Stimulated activated CD4-positive, alpha-beta T cell treated with anti-CD3 and anti-CD28 coated beads, Interleukin-2, amount 100 ng/mL, for 24 hours (primary cell): ENCODE data around the gene FARSB.
A peak's percentile ranks its signal among the peaks of the same experiment; 100 is the strongest.
"Not testable (repeated sequence)": the region's sequence is repeated elsewhere in the genome, so short reads cannot be mapped to it uniquely, and the experiment has no call there.

ENCODE experiments used
- DNase-seq, 2 donors: peaks; one replicate each; pipeline ENCODE4 v3.0.0-alpha.2; 2020

FARSB gene

DNA sequence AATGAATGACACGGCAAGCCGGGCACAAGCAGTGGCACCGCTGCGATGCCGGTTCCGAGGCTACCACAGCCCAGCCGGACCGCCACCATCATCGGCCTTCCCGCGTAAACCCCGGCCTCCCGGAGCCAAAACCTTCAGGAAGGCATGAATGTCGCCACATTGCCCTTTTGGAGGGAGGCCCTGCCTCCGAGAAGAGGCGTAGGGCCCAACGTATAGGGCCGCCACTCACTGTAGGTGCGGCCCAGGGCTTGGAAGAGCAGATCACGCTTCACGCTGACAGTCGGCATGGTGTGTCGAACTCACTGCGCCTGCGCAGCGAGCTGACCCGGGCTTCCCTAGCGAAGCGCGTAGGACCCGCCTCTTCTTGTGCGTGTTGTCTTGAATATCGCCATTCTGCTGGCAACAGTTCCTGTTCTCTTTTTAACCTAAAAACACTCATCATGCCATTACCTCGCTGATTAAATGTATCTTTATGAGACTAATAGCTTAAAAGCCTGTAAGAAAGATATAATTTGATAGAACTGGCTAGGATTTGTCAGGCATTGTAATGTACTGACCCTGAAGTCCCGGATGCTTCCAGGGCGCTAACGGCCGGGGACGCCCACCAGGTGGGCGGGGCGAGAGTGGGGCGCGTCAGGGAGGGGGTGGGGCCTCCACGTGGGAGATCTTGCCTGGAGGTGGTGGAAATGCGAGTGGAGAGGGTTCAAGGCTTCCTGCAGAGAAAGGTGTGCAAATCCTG is at the start of gene FARSB:
Gene FARSB, minus strand, starts transcription at position 306 of the 739 bp plus-strand sequence. Its CDS starts 19 bp downstream, at position 287.
- peak; percentile 90 to 92 for DNase-seq

DNA sequence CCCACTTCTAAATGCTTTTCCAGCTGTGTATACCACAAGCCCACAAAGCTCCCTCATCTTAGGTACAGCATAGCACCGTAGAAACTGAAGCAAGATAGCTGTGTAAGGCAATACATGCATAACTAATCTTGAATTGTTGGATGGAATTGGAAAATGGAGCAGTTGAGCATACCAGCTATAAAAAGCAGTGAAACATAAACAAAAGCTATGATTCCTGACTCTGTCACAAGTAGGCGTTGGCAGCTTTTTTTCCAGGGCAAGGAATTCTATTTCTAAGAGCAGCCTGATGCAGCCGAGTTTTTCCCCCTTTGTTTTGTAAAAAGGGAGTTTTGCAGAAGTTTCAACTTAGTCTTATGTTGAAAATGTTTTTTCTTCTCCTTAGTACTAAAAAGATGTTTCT is 48.0 kb upstream of the FARSB start:
- DNase-seq, result no peak

DNA sequence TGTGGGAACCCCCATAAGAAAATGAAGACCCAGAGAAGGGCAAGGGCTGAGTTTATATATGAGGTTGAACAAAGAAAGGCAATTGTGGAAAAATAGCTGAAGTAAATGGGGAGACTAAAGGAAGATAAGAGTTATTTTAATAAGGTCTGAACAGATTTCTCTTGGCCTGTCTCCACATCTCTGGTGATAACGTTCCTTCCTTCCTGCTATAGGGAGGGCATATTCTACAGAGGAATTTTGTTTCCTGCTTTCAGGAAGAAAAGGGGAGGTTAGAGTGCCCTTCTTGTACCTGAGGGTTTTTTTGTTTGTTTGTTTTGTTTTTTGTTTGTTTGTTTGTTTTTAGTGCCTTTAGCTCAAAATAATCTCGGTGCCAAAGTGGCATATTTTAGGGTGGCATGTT is 47.2 kb upstream of the FARSB start:
- DNase-seq, result no peak

DNA sequence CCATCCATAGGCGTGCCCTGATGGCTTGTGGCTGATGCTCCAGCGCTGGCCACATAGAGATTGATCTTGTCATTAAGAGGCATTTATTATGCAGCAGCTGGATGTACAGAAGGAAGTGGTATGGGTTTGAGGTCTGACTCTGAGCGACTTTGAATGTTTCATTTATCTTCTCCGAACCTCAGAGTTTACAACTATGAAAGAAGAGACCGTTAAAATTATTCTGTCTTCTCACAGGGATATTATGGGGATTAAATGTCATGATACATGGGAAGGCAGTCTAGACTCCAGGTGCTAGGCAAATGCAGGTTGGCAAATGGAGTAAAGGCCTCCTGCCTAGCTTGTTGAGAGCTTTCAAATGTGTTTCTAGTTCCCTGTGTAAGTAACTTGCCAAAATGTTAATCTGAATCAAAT is 45.8 kb upstream of the FARSB start:
- DNase-seq, result no peak

DNA sequence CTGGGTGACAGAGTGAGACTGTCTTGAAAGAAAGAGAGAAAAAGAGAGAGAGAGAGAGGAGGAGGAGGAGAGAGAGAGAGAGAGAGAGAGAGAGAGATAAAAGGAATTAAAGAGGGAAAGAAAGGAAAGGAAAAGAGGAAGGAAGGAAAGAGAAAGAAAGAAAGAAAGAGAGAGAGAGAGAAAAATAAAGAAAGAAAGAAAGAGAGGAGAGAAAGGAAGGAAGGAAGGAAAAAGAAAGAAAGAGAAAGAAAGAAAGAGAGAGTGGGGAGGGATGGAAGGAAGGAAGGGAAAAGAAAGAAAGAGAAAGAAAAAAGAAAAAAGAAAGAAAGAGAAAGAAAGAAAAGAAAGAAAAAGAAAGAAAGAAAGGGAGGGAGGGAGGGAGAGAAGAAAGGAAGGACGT is 45.3 kb upstream of the FARSB start:
- no peak for DNase-seq

DNA sequence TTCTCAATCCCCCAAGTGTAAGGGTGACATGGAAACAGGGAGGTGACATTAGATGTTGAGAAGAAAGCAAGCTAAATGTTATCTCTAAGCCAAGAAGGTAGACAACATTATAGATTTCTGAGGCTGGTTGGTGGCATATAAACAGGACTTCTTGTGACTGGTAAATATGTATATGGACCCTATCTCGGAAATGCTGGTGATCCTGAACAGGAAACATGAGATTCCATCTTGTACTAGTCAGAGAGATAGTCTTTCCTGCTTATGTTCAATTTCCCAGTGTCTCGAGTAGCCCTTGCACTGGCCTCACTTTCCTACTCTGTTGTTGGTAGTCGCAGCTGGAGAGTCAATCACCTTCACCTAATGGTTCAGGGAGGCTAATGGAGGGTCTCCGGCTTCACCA is 42.4 kb upstream of the FARSB start:
- no peak for DNase-seq

DNA sequence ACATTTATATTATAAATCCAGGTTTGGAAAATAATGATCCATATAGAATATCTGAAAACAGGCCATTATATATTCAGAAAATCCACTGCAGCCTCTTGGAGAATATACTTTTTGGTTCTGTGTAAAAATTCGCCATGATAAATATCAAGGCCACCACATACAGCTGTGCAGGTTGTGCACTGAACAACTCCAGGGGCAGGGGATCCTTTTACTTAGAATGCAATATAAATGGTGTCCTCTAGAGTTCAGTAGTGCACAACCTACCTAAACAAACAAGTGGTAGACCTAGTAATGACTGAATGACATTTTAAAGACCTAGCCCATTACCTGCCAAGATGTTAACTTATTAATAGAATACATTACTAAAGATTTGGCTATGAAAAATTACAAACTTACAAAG is 37.9 kb upstream of the FARSB start:
- DNase-seq, result no peak

DNA sequence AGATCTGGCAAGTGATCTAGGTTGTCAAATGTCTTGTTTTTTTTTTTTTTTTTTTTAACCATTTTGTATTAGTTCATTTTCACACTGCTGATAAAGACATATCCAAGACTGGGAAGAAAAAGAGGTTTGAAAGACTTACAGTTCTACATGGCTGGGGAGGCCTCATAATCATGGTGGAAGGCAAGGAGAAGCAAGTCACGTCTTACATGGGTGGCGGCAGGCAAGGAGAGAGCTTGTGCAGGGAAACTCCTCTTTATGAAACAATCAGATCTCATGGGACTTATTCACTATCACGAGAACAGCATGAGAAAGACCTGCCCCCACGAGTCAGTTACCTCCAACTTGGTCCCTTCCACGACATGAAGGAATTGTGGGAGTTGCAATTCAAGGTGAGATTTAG is 37.5 kb upstream of the FARSB start:
- not testable (repeated sequence) for DNase-seq

DNA sequence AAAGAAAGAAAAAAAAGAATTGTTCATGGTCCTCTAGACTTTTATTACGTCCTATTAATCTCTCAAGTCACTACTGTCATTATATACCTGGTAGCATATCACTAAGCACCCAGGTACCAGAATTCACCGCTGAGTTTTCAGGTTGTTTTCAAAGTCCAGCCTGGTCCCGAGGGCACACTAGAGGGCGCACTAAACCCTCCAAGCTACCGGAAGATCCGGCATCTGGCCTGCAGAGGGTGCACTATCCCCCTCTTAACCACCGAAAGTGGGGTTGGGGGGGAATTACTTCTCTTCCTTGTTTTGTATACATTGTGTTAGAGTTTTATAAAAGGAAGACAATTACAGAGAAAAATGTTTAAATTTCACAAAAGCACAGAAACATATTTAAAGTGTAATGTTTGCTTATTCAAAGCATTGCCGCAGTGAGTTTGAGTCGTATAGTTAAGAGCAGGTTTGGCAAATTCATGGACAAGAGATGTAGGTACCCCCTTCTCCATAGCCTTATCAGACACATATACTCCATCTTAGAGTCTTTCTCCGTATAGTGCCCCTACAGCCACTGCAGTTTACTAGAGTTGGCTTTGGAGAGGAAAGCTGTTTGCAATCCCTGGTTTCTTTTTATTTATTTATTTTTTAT is 34.8 kb upstream of the FARSB start:
- peak; percentile 75 to 78 for DNase-seq

DNA sequence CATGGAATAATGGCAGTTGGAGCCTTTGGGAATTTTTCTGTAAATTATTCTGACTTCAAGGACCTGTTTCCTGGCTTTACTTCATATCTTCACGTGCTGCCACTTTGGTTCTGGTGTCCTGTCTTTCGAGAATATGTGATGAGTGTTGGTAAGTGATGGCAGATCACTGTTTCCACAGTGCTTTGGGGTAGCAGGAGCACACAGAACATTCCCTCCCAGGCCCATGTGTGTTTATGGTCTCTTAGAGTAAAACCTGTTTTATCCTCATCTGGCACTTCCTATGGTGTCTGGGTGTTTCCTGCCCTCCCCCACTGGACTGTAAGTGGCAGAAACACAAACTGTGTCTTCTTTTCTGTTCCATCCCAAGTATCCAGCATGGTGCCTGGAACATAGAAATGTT is 33.4 kb upstream of the FARSB start:
- DNase-seq, result no peak

DNA sequence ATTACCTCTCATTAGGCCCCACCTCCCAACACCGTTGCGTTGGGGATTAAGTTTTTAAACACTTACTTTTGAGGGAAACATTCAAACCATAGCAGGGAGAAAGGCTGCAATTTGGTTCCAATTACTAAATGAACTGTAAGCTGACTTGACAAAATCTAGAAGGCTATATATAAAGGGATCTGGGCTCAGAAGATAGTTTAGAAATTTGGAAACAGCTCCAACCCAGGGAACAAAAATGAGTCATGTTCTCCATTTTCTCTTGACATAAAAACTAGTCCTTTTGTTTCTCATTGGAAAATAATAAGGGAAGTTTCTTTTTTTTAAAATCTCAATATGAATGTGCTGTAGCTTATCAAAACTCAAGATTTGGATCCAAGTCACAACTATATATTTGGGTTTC is 33.0 kb upstream of the FARSB start:
- DNase-seq, result no peak

DNA sequence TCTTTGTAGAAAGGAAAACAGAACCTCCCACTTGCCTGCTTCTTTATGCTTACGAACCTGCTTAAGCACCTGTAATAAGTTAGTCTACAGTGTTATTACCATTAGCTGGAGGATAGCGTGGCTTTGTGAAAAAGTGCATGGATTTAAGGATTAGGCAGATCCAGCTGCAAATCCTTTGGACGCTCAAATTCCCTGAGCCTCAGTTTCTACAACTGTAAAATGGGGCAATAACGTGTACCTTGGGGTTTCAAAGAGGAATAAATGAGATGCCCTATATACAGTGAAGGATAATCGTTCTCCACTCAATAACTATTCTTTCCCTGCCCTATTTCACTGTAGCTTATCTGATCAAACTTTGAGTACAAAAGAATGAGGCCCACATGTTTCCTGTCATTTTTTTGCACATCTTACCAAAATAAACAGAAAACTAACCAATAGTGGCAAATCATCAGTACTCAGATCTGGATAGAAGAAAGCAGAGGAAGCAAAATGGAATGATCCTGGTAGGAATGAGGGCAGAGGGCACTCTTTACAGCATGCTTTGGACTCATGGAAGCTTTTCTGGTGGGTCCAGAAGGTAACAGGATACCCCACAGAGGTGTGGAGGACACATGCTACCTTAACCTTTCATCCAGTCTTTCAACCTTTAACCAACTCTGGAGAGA is 30.3 kb upstream of the FARSB start:
- DNase-seq, result no peak

DNA sequence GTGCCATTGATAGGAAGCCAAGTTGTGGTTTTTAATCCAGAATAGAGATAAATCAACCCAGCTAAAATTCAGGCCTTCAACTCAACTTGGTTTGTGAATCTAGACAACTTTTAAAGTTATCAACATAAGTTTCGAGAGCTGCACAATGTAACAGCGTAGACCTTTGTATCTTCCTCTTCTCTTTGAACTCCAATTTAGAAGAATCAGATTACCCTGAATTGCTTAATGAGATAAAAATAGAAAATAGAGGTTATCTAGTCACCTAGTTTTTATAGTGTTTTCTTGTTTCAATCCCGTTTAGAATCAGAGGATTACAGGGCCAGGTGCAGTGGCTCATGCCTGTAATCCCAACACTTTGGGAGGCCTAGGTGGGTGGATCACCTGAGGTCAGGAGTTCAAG is 27.9 kb upstream of the FARSB start:
- no peak for DNase-seq

DNA sequence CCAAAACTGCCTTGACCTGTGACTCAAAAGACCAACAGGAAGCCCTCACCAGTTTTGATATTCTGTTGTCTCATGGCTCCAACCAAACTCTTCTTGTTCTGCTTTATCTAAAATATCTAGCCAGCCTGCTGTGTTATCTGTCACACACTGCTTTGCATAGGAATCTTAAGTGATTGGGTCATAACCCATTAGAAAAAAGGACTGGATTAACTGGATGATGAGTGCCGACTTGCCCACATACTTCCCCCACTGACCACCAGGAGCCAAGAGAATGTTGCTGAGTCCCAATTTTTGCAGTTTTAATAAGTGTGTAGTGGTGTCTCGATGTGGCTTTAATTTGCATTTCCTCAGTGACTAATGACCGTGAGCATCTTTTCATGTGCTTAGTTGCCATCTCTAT is 22.1 kb upstream of the FARSB start:
- DNase-seq, result no peak

DNA sequence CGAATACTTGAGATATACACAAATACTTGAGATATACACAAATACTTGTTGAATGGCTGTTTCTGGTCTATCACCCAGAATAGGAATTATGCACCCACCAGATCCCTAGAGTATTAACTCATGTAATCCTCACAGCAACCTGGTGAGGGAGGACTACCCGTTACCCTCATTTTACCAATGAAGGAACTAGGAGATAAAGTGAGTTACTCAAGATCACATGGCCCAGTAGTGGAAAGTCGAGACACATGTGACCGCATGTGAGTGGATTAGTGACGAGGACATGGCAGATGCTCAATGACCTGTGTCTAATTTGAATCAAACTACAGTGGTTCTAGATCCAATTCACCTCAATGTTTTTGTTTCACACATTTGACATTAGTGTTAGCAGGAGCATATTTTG is 18.0 kb upstream of the FARSB start:
- no peak for DNase-seq

DNA sequence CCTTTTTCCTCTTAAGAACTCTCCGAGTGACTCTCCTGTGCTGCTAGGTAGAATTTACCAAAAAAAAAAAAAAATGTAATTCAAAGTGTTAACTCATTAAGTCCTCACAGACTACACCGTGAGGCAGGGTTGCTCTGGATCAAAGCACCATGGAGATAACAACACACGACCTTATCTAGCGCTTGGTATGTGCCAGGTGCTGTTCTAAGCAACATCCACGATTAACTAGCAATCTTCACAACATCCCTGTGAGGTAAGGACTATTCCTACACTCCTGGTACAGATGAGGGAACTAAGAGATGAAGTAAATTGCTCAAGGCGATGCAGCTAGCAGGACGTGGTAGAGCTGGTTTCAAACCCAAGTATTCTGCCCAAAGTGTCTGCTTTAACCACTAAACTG is 17.4 kb upstream of the FARSB start:
- DNase-seq, result no peak

DNA sequence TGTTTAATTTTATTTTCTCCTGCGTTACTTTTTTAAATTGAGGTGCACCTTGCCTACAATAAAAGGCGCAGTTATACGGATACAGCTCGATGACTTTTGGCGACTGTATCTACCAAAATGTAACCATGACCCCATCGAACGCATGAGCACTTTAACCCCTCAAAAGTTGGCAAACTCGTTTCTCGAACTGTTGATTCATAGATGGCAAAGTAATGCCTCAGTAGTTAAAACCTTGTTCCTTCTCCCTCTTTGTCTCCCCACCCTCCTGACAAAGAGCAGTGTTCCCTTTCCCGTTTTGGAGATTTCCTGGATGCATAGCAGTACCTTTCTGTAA is 16.1 kb upstream of the FARSB start:
- no peak for DNase-seq

DNA sequence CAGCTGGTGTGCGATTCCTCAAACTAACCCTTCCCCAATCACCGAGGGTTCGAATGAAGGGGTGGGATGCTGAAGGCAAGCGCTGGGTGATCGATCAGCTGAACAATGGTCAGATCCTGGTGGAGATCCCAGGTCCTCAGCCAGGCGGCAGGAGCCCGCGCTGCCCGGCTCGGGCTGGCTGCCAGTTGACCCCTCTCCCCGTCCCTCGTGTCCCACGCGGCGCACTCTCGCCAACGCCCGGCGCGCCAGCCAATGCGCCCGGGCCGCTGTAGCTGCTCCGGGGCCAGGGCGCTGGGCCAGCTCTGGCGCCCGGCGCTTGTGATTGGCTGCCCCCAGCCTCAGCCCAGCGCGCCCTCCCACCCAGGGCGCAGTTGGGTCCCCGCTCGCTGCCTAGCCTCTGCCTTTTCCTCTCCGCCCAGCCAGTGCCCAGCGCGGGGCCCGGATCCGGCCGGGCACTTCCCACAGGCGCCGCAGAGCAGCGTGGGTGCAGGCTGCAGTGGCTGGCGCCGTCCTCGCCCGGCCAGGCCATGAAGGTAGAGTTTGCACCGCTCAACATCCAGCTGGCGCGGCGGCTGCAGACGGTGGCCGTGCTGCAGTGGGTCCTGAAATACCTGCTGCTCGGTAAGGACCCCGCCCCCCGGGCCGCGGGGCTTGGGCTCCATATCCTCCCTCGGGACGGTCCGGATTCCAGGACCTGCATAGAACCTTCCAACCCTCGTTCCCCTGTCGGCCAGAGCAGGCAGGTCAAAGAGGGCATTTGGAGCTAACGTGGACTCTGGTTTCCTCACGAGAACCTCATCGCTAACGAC is 15.6 kb upstream of the FARSB start, which contains the start of gene MOGAT1:
Gene MOGAT1, plus strand, starts transcription at position 400 of the 809 bp plus-strand sequence. Its CDS starts 128 bp downstream, at position 528.
- no peak for DNase-seq

DNA sequence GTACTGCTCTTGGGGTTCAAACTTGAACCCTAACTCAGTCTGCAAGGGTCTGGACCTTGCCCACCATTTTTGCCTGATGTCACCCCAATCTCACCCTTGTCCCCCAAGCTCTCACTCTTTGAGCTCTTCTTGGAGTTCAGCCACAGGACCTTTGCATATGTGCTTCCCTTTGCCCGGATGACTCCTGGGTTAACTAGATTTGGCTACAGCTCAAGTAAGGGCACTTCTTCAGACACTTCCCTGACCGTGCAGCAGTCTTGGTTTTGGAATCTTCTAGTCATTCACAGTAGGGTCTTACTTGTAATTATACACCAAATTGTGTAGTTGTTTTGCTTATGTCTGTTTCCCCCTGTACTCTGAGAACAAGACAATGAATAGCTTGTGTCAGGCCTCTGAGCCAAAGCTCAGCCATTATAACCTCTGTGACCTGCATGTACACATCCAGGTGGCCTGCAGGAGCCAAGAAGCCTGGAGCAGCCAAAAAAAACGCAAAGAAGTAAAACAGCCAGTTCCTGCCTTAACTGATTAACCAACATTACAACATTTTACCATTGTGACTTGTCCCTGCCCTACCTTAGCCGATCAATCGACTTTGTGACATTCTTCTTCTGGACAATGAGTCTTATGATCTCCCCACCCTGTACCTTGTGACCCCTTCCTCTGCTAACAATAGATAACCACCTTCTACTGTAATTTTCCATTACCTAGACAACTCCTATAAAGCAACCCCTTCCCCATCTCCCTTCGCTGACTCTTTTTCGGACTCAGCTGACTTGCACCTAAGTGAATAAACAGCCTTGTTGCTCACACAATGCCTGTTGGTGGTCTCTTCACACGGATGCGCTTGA is 14.5 kb upstream of the FARSB start:
- DNase-seq, result no peak

DNA sequence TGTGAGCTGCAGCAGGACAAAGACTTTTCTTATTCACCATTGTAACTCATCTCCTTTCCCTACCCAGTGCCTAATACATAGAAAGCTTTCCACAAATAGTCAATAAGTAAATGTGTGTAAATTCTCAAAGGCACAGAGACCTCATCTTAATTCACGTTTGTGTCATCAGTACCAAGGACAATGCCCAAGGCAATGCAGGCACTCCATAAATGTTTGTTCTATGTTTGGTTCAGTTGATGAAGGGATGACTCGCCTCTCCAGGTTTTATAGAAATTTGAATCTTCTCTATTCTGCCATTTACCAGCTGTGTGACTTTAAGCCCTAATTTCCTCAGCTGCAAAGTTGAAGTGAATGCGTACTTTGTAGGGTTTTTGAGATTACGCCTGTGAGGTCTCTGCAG is 13.5 kb upstream of the FARSB start:
- DNase-seq, result no peak

DNA sequence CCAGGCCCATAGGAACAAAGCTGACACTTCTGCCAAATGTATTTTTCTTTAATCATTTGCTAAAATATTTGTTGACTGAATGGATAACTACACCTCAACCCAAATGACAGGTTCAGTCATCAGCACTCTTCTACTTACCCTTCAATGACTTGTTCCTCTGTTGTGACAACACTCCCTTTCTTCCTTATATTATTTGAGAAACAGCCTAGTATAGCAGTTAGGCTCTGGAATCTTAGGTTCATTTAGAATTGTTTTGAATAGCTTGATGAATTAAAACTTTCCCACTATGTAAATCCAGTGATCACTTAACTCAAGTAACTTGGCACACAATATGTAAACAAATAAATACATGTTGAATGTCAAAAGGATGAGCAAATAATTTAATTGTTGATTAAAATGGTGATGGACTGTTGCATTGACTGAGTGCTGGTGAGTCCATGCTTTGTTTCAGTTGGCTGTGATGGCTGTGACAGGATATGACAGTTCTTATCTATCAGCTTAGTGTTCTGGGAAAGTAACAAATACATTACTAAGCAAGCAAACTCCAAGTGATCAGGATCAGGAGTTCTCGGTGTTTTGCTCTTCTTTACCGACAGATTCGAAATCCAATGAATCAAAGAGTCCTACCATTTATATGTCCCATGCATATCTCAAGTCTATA is 12.7 kb upstream of the FARSB start:
- DNase-seq, result no peak

DNA sequence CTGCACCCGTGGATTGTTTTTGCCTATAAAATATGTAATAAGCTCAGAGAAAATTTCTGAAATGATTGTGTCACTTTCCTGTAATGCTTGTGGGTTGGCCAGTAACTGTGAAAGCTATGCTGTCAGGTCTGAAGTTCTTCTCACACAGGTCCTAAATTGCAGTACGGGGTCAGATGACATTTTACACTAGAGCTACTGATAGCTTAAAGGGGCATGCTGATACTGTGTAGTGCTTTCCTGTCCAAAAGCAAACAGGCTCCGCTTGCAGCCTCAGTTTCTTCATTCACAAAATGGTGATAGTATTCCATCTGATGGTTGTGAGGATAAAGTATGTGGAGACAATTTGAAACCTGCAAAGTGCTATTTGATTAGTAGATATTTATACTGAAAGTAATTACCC is 7.6 kb upstream of the FARSB start:
- DNase-seq, result no peak
